ENCODE data around the gene PCDHA6. TPM values are rescaled to one million over a fixed set of nuclear protein-coding genes. Genes with fewer than 3 reads are reported as not detected.
"Not testable (repeated sequence)": the region's sequence is repeated elsewhere in the genome, so short reads cannot be mapped to it uniquely, and the experiment has no call there.

PCDHA6 gene
- total and polyA plus RNA-seq, 7 donors = not detected

DNA sequence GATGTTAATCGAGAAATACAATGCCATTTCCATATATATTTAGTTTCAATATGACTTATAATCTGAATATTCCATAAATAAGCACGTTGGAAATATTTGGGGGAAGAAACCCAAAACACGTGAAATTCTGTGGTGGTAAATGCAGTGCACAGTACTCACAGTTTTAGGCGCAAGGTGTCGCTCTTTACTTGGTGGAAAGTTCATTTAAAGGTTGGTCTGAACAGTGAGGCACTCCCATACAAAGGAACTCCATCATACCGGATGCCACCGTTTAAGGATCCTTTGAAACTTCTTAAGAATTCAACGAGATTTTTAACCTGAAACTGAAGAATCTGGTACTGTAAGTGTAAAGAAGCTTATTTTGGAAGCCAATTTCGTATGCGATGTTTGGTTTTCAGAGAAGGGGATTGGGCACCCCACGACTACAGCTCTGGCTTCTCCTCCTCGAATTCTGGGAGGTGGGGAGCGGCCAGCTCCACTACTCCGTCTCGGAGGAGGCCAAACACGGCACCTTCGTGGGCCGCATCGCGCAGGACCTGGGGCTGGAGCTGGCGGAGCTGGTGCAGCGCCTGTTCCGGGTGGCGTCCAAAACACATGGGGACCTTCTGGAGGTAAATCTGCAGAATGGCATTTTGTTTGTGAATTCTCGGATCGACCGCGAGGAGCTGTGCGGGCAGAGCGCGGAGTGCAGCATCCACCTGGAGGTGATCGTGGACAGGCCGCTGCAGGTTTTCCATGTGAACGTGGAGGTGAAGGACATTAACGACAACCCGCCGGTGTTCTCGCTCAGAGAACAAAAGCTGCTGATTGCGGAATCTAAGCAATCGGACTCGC, 41.2 kb downstream of the PCDHA6 start, which contains the start of gene PCDHA11:
PCDHA11 (plus strand) TSS at position 237 of the 834 bp plus-strand sequence; CDS start at position 384, 147 bp downstream.
- H3K36me3 ChIP-seq (ENCODE audit: insufficient read depth in 1 of 2, low read depth in 1 of 2) = no peaks in the 10 kb centered on the region
- peaks cover 10% of the 10 kb centered on the region for H3K9me3 ChIP-seq
- H3K4me3 ChIP-seq = no peak within 1 kb of the TSS
- intact Hi-C loops (cut with DNase I) = no loop called here
- ATAC-seq (no peak), DNase-seq (no peak)
- no peak within 1 kb of the TSS for H3K27ac ChIP-seq
- H3K27me3 ChIP-seq (ENCODE audit: insufficient read depth in 3 of 3, low read length in 2 of 3) = peaks cover 0 to 11% (median 1%) of the 10 kb centered on the region in 3 donors
- WGBS, 3 donors = 10 to 15% (median 14%) methylated on average over 41 of the region's 41 CpGs
- no peaks in the 10 kb centered on the region for H3K4me1 ChIP-seq
- TF ChIP-seq, protein P1, sequence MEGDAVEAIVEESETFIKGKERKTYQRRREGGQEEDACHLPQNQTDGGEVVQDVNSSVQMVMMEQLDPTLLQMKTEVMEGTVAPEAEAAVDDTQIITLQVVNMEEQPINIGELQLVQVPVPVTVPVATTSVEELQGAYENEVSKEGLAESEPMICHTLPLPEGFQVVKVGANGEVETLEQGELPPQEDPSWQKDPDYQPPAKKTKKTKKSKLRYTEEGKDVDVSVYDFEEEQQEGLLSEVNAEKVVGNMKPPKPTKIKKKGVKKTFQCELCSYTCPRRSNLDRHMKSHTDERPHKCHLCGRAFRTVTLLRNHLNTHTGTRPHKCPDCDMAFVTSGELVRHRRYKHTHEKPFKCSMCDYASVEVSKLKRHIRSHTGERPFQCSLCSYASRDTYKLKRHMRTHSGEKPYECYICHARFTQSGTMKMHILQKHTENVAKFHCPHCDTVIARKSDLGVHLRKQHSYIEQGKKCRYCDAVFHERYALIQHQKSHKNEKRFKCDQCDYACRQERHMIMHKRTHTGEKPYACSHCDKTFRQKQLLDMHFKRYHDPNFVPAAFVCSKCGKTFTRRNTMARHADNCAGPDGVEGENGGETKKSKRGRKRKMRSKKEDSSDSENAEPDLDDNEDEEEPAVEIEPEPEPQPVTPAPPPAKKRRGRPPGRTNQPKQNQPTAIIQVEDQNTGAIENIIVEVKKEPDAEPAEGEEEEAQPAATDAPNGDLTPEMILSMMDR (IDR thresholded peaks at IDR 0.05) = no peak

DNA sequence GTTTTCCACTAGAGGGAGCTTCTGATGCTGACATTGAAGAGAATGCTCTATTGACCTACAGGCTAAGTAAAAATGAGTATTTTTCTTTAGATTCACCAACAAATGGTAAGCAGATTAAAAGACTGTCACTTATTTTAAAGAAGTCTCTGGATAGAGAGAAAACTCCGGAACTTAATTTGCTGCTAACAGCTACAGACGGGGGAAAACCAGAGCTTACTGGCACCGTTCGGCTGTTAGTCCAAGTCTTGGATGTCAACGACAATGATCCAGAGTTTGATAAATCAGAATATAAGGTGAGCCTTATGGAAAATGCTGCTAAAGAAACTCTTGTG, 41.8 kb downstream of the PCDHA6 start:
- intact Hi-C loops (cut with DNase I) = no loop called here
- Histone ChIP-seq H3K36me3 (ENCODE audit: insufficient read depth in 1 of 2, low read depth in 1 of 2) (no peaks in the 10 kb centered on the region), H3K27me3 (ENCODE audit: insufficient read depth in 3 of 3, low read length in 2 of 3) (peaks cover 0 to 16% (median 1%) of the 10 kb centered on the region in 3 donors), H3K27ac (no peak overlapping the region), H3K9me3 (peaks cover 10% of the 10 kb centered on the region), H3K4me3 (no peak overlapping the region), H3K4me1 (no peaks in the 10 kb centered on the region)
- TF ChIP-seq, protein P1 (IDR thresholded peaks at IDR 0.05) = no peak
- ATAC-seq (no peak), DNase-seq (no peak)
- 50 to 54% (median 52%) methylated on average over 5 of the region's 5 CpGs for WGBS, 3 donors

DNA sequence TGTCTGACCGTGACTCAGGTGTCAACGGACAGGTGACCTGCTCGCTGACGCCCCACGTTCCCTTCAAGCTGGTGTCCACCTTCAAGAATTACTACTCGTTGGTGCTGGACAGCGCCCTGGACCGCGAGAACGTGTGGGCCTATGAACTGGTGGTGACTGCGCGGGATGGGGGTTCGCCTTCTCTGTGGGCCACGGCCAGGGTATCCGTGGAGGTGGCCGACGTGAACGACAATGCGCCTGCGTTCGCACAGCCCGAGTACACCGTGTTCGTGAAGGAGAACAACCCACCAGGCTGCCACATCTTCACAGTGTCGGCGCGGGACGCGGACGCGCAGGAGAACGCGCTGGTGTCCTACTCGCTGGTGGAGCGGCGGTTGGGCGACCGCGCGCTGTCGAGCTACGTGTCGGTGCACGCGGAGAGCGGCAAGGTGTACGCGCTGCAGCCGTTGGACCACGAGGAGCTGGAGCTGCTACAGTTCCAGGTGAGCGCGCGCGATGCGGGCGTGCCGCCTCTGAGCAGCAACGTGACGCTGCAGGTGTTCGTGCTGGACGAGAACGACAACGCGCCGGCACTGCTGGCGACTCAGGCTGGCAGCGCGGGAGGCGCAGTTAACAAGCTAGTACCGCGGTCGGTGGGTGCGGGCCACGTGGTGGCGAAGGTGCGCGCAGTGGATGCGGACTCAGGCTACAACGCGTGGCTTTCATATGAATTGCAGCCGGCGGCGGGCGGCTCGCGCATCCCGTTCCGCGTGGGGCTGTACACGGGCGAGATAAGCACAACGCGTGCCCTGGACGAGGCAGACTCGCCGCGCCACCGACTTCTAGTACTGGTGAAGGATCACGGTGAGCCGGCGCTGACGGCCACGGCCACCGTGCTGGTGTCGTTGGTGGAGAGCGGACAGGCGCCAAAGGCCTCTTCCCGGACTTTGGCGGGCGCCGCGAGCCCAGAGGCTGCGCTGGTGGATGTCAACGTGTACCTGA, 42.8 kb downstream of the PCDHA6 start:
- no peak for DNase-seq
- ATAC-seq = no peak
- peaks cover 0 to 26% (median 3%) of the 10 kb centered on the region in 3 donors for H3K27me3 ChIP-seq (ENCODE audit: insufficient read depth in 3 of 3, low read length in 2 of 3)
- peaks cover 10% of the 10 kb centered on the region for H3K9me3 ChIP-seq
- intact Hi-C loops (cut with DNase I) = no loop called here
- no peaks in the 10 kb centered on the region for H3K4me1 ChIP-seq
- WGBS, 3 donors = 36 to 48% (median 39%) methylated on average over 102 to 114 of the region's 114 CpGs
- H3K4me3 ChIP-seq = no peak overlapping the region
- H3K36me3 ChIP-seq (ENCODE audit: insufficient read depth in 1 of 2, low read depth in 1 of 2) = no peaks in the 10 kb centered on the region
- TF ChIP-seq, protein P1 (IDR thresholded peaks at IDR 0.05) = no peak
- no peak overlapping the region for H3K27ac ChIP-seq

DNA sequence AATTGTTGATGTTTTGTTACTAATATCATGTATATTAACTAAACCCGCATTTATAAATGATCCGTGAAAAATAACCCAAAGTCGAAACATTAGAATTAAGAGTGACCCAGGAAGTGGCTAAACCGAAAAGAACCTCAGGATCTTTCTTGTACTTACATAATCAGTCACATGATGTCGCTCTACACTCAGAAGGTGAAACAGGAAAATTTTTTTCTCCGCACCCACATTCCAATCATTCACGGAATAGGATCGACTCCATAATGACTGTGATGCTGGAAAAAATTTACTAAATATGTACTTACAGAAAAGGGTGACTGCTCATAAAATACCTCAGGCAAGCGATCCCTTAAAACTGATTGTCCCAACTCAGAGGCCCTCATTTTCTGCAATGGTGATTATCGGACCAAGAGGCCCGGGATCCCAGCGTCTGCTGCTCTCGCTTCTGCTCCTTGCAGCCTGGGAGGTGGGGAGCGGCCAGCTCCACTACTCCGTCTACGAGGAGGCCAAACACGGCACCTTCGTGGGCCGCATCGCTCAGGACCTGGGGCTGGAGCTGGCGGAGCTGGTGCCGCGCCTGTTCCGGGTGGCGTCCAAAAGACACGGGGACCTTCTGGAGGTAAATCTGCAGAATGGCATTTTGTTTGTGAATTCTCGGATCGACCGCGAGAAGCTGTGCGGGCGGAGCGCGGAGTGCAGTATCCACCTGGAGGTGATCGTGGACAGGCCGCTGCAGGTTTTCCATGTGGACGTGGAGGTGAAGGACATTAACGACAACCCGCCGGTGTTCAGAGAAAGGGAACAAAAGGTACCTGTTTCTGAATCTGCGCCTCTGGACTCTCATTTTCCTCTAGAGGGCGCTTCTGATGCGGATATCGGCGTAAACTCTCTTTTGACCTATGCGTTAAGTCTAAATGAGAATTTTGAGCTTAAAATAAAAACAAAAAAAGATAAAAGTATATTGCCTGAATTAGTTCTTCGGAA, 47.6 kb downstream of the PCDHA6 start, which contains the start of gene PCDHA12:
PCDHA12 (plus strand) TSS at position 224 of the 981 bp plus-strand sequence; CDS start at position 389, 165 bp downstream.
- peaks cover 5% of the 10 kb centered on the region for H3K9me3 ChIP-seq
- H3K27me3 ChIP-seq (ENCODE audit: insufficient read depth in 3 of 3, low read length in 2 of 3) = peaks cover 0 to 37% (median 2%) of the 10 kb centered on the region in 3 donors
- ATAC-seq (no peak), DNase-seq (no peak)
- intact Hi-C loops (cut with DNase I) = no loop called here
- no peaks in the 10 kb centered on the region for H3K36me3 ChIP-seq (ENCODE audit: insufficient read depth in 1 of 2, low read depth in 1 of 2)
- 12 to 17% (median 16%) methylated on average over 45 to 46 of the region's 47 CpGs for WGBS, 3 donors
- H3K27ac ChIP-seq = no peak within 1 kb of the TSS
- H3K4me1 ChIP-seq = no peaks in the 10 kb centered on the region
- no peak within 1 kb of the TSS for H3K4me3 ChIP-seq
- TF ChIP-seq, protein P1 (IDR thresholded peaks at IDR 0.05) = no peak

DNA sequence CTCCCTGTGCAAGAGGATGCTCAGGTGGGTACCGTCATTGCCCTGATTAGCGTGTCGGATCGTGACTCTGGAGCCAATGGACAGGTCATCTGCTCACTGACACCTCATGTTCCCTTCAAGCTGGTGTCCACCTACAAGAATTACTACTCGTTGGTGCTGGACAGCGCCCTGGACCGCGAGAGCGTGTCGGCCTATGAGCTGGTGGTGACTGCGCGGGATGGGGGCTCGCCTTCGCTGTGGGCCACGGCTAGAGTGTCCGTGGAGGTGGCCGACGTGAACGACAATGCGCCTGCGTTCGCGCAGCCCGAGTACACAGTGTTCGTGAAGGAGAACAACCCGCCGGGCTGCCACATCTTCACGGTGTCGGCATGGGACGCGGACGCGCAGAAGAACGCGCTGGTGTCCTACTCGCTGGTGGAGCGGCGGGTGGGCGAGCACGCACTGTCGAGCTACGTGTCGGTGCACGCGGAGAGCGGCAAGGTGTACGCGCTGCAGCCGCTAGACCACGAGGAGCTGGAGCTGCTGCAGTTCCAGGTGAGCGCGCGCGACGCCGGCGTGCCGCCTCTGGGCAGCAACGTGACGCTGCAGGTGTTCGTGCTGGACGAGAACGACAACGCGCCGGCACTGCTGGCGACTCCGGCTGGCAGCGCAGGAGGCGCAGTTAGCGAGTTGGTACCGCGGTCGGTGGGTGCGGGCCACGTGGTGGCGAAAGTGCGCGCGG, 48.9 kb downstream of the PCDHA6 start:
- ATAC-seq; H3K36me3 ChIP-seq (ENCODE audit: insufficient read depth in 1 of 2, low read depth in 1 of 2); H3K4me3 ChIP-seq; H3K27ac ChIP-seq; DNase-seq; H3K9me3 ChIP-seq; intact Hi-C loops (cut with DNase I); H3K4me1 ChIP-seq: not testable (repeated sequence)
- peaks cover 0 to 37% (median 2%) of the 10 kb centered on the region in 3 donors for H3K27me3 ChIP-seq (ENCODE audit: insufficient read depth in 3 of 3, low read length in 2 of 3)
- WGBS, 3 donors = 31 to 43% (median 35%) methylated on average over 75 to 80 of the region's 80 CpGs
